NCI-H510A (cell line): ENCODE results near the gene RBM38.

Experiments
- DNase-seq: peaks from one replicate; lab custom pipeline; 2025; lab: John Stamatoyannopoulos, UW

Gene RBM38

DNA sequence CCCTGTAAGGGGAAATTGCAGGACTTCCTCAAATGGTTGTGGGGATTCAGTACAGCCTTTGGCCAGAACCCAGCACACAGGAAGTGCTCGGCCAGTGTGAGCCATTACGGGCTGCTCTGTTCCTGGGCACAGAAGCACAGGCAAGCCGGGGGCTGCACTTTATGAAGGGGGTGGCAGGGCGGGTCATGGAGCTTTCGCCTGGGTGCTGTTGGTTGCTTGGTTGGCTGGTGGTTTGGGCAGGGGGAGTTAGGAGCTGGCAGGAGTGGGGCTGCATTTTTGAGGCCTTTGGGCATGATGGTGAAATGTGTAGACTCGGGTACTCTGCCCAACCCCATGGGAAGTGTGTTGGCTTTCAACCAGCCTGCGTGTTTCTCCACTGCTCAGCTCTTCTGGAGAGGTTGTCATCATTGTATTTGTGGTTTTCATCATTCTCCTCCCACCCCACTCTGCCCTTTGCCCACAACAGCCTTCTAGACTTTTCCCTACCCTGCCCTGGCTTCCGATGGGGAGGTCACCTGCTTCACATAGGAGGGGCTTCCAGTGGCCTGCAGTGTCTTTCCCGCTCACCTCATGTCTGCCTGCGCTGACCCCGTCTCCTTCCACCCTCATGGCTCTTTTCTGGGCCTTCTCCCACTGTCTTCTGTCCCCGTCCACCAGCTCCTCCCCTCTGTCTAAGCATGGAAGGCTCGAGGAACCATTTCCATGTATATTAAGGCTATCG, 16.1 kb upstream of the RBM38 start:
- no peak for DNase-seq

DNA sequence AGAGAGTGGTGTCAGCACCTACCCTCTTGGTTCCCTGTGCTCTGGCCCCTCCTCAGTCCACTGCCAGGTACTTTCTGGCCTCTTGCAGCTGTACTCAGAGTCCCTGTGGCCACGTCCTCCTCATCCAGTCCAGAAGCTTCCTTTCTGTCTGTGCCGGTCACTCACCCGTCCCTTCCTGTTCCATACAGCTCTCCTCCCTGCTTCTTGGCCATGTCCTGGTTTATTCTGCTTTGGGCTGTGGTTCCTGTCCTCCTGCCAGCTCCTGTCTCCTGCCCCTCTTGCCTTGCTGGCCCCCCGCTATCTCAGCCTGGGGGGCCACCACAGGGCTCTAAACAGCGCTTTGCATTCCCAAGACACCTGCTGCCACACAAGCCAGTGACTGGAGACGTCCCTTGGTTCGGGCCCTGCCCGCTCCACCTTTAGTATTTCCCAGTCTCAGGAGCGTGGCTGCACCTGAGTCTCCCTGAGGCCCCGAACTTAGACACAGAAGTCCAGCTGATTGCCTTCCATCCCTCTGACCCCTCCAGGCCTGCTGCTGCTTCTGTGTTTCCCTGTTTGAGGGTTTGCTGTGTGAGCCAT, 15.5 kb upstream of the RBM38 start:
- DNase-seq = no peak

- DNase-seq = no peak
Observed at GRCh38 chr20:57377350-57377749, 13.8 kb upstream of the RBM38 start.

- DNase-seq = no peak
Observed at GRCh38 chr20:57378107-57378506, 13.1 kb upstream of the RBM38 start.

DNA sequence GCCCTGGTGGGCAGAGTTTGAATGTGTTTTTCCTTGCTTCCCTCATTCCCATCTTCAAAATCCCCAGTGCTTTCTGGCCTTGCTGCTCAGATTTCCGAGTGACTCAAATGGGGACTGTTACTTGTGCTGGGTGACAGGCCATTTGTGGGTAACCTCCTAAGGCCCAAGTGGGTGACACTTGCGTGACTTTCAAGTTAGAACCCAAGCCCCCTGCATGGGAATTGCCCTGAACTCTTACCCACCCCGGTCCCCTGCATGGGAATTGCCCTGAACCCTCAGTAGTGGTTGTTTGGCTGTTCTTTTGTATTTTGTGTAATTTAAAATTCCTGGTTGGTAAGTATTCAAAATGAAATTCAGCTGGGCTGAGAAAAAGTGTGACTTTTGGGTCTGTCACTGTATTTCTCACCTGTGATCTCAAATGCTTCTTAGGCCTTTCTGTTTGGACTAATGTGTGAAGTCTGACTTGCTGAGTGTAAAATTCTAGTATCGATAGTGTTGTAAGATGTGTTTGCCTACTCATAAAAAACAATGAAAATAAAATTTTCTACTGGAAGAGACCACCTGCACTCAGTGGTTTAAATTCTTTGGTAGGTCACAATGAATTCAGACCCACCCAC, 12.4 kb upstream of the RBM38 start:
- no peak for DNase-seq

DNA sequence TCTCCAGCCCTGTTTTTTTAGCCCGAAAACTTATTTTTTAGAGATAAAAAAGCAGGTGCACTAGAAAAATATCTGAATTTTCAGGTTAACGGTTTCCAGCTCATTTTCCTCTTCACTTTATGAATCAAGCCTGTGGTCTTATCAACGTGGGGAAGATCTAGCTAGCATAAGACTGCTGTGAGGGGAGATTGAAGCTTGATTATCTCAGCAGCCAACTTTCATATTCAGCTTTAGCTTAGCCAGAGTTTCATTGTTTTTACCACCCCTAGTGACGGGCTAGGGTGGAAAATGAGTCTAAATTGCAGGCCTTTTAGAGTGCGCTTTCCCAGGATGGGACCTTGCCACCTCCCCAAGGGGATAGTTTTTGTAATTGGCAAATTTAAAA, 11.9 kb upstream of the RBM38 start:
- DNase-seq = no peak

DNA sequence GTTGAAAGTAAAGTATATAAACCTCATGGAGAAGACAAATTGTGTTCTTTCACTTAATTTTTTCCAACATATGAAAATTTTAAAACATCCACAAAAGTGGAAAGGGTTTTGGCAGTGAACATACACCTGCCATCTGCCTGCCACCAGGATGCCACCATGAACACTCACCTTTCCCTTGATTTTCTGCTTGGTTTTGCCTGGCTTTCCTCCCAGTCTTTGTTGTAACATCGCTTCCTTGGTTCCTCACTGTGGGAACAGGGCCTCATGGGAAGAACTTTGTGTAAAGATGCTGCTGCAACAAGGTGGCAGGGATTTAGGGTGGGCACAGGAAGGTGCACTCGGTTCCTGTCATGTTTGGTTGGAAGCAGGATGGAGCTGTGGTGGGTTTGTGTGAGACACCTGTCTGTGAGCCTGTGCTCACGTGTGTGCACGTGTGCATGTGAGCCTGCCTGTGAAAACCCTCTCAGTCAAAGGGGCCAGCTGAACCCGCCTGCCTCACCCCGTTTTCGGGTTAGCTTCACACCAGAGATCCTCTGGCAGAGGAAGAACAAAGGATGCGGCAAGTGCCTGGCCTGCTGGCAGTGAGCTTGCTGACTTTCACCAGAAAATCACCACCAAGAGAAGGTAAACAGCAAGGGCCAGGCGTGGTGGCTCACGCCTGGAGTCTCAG, 11.0 kb upstream of the RBM38 start:
- DNase-seq = no peak

GRCh38 chr20:57381596-57382503, 9.3 kb upstream of the RBM38 start:
- DNase-seq = no peak

- no peak for DNase-seq
Observed at GRCh38 chr20:57382516-57382915, 8.7 kb upstream of the RBM38 start.

DNA sequence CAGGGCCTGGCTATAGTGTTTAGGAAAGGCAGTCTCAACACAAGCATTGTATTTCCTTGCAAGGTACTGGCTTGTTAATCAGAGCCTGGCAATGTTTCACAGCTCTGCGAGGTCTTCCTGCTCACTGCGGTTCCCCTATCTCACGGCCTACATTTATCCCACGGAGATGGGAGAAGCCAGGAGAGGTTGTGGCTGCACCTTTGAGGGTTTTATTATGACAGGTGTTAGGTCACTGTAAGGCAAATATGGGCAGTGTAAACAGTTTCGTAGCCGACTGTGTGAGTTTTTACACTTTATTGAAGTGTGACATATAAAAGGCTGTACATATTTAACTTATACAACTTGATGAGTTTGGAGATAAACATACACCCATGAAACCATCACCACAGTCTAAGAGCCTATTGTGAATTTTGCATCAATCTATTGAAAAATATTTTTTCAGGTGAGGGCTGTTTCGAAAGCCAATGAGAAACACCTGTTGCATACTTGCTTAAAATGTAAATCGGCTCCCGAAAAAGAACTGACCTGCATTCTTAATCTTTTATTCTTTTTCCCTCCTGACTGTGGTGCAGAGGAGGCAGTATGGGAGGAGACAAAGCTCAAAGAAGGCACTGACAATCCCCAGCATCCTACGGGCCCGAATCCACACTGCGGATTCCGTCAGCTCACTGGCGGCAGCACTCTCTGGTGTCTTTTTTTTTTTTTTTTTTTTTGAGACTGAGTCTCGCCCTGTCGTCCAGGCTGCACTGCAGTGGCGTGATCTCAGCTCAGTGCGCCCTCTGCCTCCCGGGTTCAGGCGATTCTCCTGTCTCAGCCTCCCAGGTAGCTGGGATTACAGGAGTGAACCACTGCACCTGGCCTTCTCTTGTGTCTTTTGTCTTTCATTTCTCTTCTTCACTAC, 7.5 kb upstream of the RBM38 start:
- DNase-seq = no peak

DNA sequence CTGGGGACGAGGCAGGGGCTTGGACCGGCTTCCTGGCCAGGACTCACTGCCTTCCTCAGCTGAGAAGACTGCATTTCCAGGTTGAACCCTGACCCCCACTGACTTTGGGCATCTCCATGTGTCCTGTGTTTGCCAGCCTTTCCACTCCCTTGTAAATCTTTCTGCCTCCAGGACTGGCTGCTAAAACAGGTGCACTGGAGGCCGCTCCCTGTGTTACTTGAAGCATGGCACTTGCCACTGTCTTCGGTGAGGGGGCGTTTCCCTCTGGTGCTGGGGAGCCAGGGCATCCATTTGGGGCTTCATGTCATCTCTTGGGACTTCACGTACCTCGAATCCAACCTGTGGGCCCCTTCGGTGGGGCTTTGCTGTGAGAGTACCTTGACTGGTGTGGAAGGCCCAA, 6.7 kb upstream of the RBM38 start:
- no peak for DNase-seq

GRCh38 chr20:57384953-57385761, 6.0 kb upstream of the RBM38 start:
- no peak for DNase-seq

GRCh38 chr20:57385940-57386339, 5.3 kb upstream of the RBM38 start:
- no peak for DNase-seq

DNA sequence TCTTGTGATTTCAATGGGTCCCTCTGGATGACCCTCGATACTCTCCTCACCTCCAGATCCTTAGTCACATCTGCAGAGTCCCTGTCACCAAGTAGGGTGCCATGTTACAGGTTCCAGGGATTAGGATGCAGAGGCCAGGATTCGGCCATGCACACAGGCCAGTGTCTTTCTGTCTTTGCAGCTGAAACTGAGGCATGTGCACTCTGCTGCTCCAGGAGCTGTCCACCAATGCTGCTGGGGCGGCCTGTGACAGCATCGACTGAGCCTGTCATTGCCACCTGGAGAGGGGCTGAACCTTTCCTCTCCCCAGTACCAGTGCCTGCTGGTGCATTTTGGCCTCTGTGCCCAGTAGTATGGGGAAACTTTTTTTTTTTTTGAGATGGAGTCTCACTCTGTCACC, 4.4 kb upstream of the RBM38 start:
- DNase-seq = no peak

DNA sequence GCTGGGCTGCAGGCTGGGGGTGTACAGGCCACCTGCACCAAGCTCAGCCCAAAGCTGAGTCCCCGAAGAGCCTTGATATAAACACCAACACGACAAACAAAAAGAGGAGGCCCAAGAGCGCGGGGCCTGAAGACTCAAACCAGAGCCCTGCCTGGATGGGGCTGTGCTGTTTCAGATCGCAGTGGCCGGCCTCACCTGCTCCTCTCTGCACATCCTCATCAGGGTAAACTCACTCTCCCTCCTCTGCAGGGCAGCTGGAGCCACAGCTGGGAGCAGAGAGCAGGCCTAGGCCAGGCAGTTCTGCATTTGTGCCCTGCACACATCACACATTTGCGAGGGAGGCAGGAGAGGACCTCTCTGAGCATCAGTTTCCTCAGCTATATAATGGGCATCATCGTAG, 3.7 kb upstream of the RBM38 start:
- no peak for DNase-seq

GRCh38 chr20:57387945-57388371, 3.2 kb upstream of the RBM38 start:
- DNase-seq = no peak

GRCh38 chr20:57388953-57389694, 2.1 kb upstream of the RBM38 start:
- DNase-seq = peak; percentile 73

- no peak for DNase-seq
Observed at GRCh38 chr20:57389695-57390603, 1.2 kb upstream of the RBM38 start.
